Measurements from ENCODE around the gene DGCR6L. TPM values are rescaled to one million over a fixed set of nuclear protein-coding genes. Genes with fewer than 3 reads are reported as not detected.
"Not testable (repeated sequence)": the region's sequence is repeated elsewhere in the genome, so short reads cannot be mapped to it uniquely, and the experiment has no call there.

The DGCR6L gene
- total RNA-seq, result 39.5 TPM

DNA sequence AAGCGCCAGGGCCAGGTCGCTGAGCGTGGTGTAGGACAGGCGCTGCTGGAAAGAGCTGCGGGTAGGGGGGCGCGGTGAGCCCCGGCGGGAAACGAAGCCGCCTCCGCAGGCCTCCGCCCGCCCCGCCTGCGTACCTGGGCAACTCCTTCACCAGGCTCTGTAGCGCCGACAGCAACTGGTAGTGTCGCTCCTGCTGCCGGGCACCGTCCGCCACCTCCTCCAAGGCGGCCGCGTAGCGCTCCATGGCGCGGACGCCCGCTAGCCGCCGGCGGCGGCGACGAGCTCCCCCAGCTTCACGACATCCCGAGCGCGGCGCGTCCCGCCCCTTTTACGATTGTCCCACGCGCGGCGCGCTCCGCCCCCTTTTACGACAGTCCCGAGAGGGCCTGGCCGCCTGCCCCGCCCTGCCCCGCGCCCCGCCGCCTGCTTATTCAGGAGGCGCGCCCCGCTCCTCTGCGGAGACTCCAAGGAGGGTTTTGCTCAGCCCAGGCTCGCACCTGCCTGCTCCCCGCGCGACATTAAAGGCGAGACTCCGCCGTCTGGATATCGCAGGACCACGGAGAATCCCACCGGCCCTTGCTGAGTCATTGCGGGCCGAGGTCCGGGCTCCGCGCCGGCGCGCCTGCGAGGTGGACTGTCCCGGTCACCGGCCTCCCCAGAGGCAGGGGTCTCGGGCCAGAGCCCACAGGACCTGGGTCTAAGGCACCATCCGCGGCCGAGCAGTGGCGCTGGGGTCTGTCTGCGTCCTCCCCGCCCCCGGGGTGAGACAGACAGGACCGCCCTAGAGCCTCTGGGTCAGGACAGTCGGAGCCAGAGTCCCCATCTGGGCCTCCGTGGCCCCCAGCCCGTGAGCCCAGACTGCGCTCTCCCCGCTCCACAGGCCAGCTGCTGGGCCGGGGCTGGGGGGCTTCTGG lies at the start of gene DGCR6L:
Gene DGCR6L, minus strand, starts transcription at position 316 of the 914 bp plus-strand sequence. Its CDS starts 72 bp downstream, at position 244.
- DNase-seq (ENCODE audit: low spot score), result peak; percentile 96

GRCh38 chr22:20368875-20369274 lies 49.0 kb upstream of the DGCR6L start:
- DNase-seq (ENCODE audit: low spot score), result not testable (repeated sequence)

DNA sequence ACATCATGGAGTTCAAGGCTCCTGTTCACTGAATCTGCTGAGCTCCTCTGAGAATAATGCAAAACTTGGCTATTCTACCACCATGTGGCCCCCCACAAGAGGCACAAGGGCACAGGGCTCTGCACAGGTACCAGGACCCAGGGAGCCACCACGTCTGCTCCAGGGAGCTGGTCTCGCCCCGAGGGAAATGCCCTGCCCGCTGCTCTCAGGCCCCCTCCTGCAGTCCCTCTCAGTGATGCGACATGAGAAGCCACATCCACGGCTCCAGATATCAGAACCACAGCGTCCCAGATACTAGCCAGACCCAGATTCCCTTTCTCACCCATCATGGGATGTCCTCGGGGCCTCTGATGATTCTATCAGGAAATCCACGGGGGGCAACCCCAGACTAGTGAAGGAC lies 47.0 kb upstream of the DGCR6L start:
- not testable (repeated sequence) for DNase-seq (ENCODE audit: low spot score)

- not testable (repeated sequence) for DNase-seq (ENCODE audit: low spot score)
These were observed 44.7 kb upstream of the DGCR6L start for GRCh38 chr22:20364335-20365260.

DNA sequence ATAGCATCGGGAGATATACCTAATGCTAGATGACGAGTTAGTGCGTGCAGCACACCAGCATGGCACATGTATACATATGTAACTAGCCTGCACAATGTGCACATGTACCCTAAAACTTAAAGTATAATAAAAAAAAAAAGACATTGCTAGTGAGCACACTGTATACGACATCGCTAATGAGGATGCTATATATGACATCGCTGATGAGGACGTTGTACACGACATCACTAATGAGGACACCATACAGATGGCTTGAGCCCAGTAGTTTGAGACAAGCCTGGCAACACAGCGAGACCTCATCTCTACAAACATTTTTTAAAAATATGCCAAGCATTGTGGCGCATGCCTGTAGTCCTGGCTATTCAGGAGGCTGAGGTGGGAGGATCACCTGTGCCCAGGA lies 42.5 kb upstream of the DGCR6L start:
- DNase-seq (ENCODE audit: low spot score), result not testable (repeated sequence)

DNA sequence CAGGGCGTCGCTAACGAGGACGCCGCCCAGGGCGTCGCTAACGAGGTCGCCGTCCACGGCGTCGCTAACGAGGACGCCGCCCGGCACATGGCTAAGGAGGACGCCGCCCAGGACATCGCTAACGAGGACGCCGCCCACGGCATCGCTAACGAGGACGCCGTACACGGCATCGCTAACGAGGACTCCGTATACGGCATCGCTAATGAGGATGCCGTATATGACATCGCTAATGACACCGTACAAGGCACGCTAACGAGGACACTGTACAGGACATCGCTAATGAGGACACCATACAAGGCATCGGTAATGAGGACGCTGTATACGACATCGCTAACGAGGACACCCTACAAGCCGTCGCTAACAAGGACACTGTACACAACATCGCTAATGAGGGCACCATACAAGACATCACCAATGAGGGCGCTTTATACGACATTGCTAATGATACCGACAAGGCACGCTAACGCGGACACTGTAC lies 41.9 kb upstream of the DGCR6L start:
- not testable (repeated sequence) for DNase-seq (ENCODE audit: low spot score)

DNA sequence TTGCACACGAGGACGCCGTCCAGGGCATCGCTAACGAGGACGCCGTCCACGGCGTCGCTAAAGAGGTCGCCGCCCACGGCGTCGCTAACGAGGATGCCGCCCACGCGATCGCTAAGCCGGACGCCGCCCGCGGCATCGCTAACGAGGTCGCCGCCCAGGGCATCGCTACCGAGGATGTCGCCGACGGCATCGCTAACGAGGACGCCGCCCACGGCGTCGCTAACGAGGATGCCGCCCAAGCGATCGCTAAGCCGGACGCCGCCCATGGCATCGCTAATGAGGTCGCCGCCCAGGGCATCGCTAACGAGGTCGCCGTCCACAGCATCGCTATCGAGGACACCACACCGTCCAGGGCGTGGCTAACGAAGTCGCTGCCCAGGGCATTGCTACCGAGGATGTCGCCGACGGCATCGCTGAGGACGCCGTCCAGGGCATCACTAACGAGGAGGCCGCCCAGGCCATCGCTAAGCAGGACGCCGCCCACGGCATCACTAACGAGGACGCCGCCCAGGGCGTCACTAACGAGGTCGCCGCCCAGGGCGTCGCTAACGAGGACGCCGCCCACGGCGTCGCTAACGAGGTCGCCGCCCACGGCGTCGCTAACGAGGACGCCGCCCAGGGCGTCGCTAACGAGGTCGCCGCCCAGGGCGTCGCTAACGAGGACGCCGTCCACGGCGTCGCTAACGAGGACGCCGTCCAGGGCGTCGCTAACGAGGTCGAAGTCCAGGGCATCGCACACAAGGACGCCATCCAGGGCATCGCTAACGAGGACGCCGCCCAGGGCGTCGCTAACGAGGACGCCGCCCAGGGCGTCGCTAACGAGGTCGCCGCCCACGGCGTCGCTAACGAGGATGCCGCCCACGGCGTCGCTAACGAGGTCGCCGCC lies 41.2 kb upstream of the DGCR6L start:
- DNase-seq (ENCODE audit: low spot score), result not testable (repeated sequence)

- DNase-seq (ENCODE audit: low spot score), result not testable (repeated sequence)
These were observed 40.4 kb upstream of the DGCR6L start for GRCh38 chr22:20360261-20360660.

DNA sequence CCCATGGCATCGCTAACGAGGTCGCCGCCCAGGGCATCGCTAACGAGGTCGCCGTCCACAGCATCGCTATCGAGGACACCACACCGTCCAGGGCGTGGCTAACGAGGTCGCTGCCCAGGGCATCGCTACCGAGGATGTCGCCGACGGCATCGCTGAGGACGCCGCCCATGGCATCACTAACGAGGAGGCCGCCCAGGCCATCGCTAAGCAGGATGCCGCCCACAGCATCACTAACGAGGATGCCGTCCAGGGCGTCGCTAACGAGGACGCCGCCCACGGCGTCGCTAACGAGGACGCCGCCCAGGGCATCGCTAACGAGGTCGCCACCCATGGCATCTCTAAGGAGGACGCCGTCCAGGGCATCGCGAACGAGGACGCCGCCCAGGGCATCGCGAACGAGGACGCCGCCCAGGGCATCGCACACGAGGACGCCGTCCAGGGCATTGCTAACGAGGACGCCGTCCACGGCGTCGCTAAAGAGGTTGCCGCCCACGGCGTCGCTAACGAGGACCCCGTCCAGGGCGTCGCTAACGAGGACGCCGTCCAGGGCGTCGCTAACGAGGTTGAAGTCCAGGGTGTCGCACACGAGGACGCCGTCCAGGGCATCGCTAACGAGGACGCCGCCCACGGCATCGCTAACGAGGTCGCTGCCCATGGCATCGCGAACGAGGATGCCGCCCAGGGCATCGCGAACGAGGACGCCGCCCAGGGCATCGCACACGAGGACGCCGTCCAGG lies 38.8 kb upstream of the DGCR6L start:
- DNase-seq (ENCODE audit: low spot score), result not testable (repeated sequence)

- DNase-seq (ENCODE audit: low spot score), result not testable (repeated sequence)
These were observed 38.1 kb upstream of the DGCR6L start for GRCh38 chr22:20357967-20358366.

DNA sequence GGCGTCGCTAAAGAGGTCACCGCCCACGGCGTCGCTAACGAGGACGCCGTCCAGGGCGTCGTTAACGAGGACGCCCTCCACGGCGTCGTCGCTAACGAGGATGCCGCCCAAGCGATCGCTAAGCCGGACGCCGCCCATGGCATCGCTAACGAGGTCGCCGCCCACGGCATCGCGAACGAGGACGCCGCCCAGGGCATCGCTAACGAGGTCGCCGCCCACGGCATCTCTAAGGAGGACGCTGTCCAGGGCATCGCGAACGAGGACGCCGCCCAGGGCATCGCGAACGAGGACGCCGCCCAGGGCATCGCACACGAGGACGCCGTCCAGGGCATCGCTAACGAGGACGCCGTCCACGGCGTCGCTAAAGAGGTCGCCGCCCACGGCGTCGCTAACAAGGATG lies 37.0 kb upstream of the DGCR6L start:
- DNase-seq (ENCODE audit: low spot score), result not testable (repeated sequence)

- DNase-seq (ENCODE audit: low spot score), result not testable (repeated sequence)
These were observed 36.2 kb upstream of the DGCR6L start for GRCh38 chr22:20355939-20356636.

DNA sequence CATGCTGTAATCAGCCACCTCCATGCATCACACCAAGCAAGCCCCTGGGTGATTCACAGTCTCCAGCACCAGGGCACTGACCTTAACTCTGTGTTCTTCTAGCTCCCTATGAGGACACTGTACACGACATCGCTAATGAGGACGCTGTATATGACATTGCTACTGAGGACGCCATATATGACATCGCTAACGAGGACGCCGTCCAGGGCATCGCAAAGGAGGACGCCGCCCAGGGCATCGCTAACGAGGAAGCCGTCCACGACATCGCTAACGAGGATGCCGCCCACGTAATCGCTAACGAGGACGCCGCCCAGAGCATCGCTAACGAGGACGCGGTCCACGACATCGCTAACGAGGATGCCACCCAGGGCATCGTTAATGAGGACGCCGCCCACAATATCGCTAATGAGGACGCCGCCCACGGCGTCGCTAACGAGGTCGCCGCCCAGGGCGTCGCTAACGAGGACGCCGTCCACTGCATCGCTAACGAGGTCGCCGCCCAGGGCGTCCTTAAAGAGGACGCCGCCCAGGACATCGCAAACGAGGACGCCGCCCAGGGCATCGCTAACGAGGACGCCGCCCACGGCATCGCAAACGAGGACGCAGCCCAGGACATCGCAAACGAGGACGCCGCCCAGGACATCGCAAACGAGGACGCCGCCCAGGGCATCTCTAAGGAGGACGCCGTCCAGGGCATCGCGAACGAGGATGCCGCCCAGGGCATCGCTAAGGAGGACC lies 34.5 kb upstream of the DGCR6L start:
- DNase-seq (ENCODE audit: low spot score), result no peak

DNA sequence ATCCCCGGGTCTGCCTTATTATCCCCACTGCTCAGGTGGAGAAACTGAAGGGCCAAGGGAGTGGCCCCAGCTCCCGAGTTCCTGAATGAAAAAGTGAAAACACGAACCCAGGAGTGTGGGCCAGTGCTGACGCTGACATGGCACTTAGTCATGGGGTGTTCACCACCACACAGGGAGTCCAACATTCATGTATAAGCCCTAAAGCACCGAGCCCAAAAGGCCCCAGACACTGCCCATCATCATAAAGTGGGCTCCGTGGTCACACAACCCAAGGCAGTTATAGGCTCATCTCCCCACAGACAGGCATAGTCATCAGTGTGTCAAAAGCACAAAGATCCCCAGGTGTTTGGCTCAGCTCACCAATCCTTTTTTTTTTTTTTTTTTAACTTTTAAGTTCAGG lies 32.7 kb upstream of the DGCR6L start:
- DNase-seq (ENCODE audit: low spot score), result not testable (repeated sequence)

- DNase-seq (ENCODE audit: low spot score), result not testable (repeated sequence)
These were observed 26.7 kb upstream of the DGCR6L start for GRCh38 chr22:20346553-20346952.

DNA sequence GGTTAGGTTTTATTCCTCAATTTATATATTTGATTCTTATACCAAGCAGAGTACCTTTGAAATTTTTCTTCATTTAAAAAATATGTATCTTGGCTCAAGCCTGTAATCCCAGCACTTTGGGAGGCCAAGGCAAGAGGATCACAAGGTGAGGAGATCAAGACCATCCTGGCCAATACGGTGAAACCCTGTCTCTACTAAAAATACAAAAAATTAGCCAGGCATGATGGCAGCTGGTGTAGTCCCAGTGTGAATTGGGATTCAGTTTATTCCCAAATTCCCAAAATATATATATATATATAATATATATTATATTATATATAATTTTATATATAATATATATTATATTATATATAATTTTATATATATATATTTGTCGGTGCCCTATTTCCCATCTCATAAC lies 18.4 kb upstream of the DGCR6L start:
- not testable (repeated sequence) for DNase-seq (ENCODE audit: low spot score)

DNA sequence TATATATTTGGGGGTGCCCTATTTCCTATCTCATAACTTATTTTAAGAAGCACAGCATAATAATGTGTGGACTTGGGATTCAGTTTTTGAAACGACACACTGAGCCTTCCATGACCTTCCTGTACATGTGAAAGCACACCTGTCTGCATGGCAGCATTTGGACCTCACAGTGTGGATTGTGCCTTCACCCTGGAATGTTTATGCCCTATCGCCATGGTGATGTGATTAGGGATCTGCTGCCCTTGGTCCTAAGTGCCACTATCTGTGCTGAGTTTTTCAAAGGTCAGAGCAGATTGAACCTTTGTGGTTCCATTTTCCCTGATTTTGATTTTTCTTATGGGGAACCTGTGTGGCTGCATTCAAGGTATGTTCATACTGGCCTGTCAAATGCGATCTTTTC lies 17.9 kb upstream of the DGCR6L start:
- not testable (repeated sequence) for DNase-seq (ENCODE audit: low spot score)

- DNase-seq (ENCODE audit: low spot score), result not testable (repeated sequence)
These were observed 16.7 kb upstream of the DGCR6L start for GRCh38 chr22:20336561-20336960.

DNA sequence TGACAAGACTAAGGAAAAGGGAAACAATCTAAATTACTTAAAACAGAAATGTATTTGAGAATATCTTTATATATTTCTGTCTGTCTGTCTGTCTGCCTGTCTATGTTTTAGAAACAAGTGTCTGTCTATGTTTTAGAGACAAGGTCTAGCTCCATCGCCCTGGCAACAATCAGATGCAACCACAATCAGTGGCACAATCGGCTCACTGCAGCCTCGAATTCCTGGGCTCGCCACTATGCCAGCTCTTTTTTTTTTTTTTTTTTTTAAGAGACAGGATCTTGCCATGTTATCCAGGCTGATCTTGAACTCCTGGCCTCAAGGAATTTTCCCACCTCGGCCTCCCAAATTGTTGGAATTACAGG lies 8.7 kb upstream of the DGCR6L start:
- DNase-seq (ENCODE audit: low spot score), result not testable (repeated sequence)

Measured in mucosa of gallbladder (tissue), 1 donor.